Tibial artery (tissue), 4 donors: ENCODE measurements around the gene SNAPC4.

Source experiments
- DNase-seq, 2 donors: peaks; one replicate each; pipeline ENCODE4 v3.0.0-alpha.2; 2019
- H3K27ac ChIP-seq, 2 donors: fragments of 200-600 bp; sonication (generic) in 1 of 2; 1 replicate in 1 of 2; 2 replicates in 1 of 2; pipeline ENCODE4 v1.5.1; 2018 to 2019; ENCODE audit warnings: mild to moderate bottlenecking in 1 of 2
- H3K27me3 ChIP-seq, 2 donors: fragments of 200-600 bp; sonication (generic) in 1 of 2; one replicate each; pipeline versions ENCODE4 v1.5.1 to v1.6.0; 2016 to 2019
- H3K36me3 ChIP-seq, 3 donors: fragments of 200-600 bp; sonication (generic) in 2 of 3; one replicate each; pipeline ENCODE4 v1.5.1; 2016 to 2019; ENCODE audit warnings: mild to moderate bottlenecking in 2 of 3
- H3K4me1 ChIP-seq, 4 donors: fragments of 200-600 bp; sonication (generic) in 2 of 4; 1 replicate in 3 of 4; 2 replicates in 1 of 4; pipeline ENCODE4 v1.5.1; 2016 to 2019
- H3K4me3 ChIP-seq, 2 donors: fragments of 200-600 bp; sonication (generic) in 1 of 2; 1 replicate in 1 of 2; 2 replicates in 1 of 2; pipeline ENCODE4 v1.5.1; 2018 to 2019; ENCODE audit warnings: mild to moderate bottlenecking in 2 of 2
- H3K9me3 ChIP-seq, 3 donors: fragments of 200-600 bp; sonication (generic) in 1 of 3; one replicate each; pipeline ENCODE4 v1.5.1; 2016 to 2019
- intact Hi-C: fragments of 100-400 bp; cut with DNase I; formaldehyde crosslinking; loops from one replicate; pipeline ENCODE4 v1.15.0; 2023; ENCODE audit warnings: low total_unique reads
- TF ChIP-seq, protein P1 (sequence below), 2 experiments: fragments of 200-600 bp in 1 of 2; fragments of 450-650 bp in 1 of 2; IDR thresholded peaks; one replicate each; pipeline ENCODE4 v1.5.1; 2017 to 2019; ENCODE audit warnings: antibody characterized with exemption in 2 of 2, mild to moderate bottlenecking in 1 of 2, moderate library complexity in 1 of 2

SNAPC4 gene

DNA sequence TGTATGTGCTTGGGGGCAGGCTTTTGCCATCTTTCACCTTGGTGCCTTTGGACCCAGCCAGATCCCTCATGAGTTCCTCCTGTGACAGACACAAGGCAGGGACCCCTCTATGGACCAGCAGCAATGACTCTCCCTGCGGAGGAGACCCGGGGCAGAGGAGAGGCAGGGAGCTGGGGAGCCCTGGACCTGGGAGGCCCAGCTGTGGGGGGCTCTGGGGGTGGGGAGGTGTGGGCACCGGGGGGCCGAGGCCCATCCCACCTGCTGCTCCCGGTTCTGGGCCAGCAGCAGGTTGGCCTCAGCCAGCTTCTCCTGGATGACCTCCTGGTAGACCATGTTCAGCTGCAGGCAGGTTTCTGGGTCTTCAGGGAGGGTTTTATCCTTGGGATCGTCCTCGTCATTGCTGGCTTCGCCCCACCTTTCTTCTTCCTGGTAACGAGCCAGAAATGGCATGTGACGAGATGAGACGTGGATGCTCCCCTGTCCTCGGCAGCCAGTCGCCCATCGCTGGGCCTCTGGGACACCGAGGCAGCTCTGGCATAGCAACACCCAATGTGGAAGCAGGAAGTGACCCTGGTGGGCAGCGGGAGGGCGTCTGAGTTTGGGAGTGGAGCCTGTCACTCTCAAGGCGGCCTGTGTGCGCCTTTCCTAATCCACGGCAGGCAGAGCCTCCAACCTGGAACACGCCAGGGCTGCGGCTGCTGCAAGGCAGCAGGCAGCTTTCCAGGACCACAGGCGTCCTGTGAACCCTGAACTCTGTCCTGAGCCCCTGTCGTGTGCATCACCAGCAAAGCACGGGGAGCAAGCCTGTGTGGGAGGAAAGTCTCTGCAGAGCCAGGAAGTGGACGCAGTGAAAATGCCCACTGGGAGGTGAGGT is 4.4 kb downstream of the SNAPC4 start:
- peaks cover 37 to 72% (median 61%) of the 10 kb centered on the region in 3 donors for H3K36me3 ChIP-seq
- TF ChIP-seq, protein P1, sequence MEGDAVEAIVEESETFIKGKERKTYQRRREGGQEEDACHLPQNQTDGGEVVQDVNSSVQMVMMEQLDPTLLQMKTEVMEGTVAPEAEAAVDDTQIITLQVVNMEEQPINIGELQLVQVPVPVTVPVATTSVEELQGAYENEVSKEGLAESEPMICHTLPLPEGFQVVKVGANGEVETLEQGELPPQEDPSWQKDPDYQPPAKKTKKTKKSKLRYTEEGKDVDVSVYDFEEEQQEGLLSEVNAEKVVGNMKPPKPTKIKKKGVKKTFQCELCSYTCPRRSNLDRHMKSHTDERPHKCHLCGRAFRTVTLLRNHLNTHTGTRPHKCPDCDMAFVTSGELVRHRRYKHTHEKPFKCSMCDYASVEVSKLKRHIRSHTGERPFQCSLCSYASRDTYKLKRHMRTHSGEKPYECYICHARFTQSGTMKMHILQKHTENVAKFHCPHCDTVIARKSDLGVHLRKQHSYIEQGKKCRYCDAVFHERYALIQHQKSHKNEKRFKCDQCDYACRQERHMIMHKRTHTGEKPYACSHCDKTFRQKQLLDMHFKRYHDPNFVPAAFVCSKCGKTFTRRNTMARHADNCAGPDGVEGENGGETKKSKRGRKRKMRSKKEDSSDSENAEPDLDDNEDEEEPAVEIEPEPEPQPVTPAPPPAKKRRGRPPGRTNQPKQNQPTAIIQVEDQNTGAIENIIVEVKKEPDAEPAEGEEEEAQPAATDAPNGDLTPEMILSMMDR (IDR thresholded peaks at IDR 0.05) = no peak
- no peak overlapping the region for H3K27ac ChIP-seq
- peaks cover 0 to 24% (median 18%) of the 10 kb centered on the region in 4 donors for H3K4me1 ChIP-seq
- no peak overlapping the region for H3K4me3 ChIP-seq
- intact Hi-C loops = no loop called here
- no peaks in the 10 kb centered on the region for H3K9me3 ChIP-seq
- H3K27me3 ChIP-seq = no peaks in the 10 kb centered on the region
- no peak for DNase-seq

DNA sequence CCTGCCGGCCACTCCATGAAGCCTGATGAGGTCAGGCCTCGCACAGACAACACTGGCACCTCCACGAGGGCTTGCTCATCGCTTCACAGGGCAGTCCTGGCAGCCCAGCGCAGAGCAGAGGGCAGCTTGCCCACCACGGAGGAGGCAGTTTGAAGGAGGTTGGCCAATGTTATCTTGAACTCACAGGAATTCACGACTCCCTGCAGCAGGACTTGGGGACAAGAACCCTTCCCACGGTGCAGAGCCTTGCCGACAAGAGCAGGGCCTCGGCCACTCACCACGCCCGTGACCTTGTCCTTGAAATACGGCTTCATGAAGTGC is 5.0 kb downstream of the SNAPC4 start:
- no peak for DNase-seq
- no peak overlapping the region for H3K4me3 ChIP-seq
- TF ChIP-seq, protein P1 (IDR thresholded peaks at IDR 0.05) = no peak
- no peaks in the 10 kb centered on the region for H3K27me3 ChIP-seq
- peaks cover 37 to 74% (median 63%) of the 10 kb centered on the region in 3 donors for H3K36me3 ChIP-seq
- H3K9me3 ChIP-seq = no peaks in the 10 kb centered on the region
- intact Hi-C loops = no loop called here
- no peak overlapping the region for H3K27ac ChIP-seq
- peaks cover 0 to 20% (median 14%) of the 10 kb centered on the region in 4 donors for H3K4me1 ChIP-seq

GRCh38 chr9:136394312-136395019 is 5.5 kb downstream of the SNAPC4 start:
- H3K27ac ChIP-seq = no peak overlapping the region
- DNase-seq = no peak
- intact Hi-C loops = no loop called here
- no peaks in the 10 kb centered on the region for H3K27me3 ChIP-seq
- peaks cover 0 to 18% (median 13%) of the 10 kb centered on the region in 4 donors for H3K4me1 ChIP-seq
- H3K36me3 ChIP-seq = peaks cover 40 to 79% (median 69%) of the 10 kb centered on the region in 3 donors
- H3K4me3 ChIP-seq = no peak overlapping the region
- TF ChIP-seq, protein P1 (IDR thresholded peaks at IDR 0.05) = no peak
- no peaks in the 10 kb centered on the region for H3K9me3 ChIP-seq

DNA sequence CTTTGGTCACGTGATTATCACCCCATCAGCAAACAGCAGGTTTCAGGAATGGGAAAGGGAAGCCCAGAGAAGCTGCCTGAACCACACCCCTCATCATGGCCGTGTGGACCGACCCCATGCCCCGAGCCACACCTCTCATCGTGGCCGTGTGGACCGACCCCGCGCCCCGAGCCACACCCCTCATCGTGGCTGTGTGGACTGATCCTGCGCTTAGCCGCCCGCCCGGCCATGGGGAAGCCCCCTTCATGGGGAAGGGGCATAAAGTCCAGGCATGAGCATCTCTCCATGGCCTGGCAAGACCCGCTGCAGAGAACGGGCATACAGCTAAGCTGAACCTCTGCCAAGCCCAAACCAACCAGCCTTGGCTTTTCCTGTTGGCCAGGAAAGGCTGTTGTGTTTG is 6.4 kb downstream of the SNAPC4 start:
- Histone ChIP-seq H3K4me3 (no peak overlapping the region), H3K36me3 (peaks cover 43 to 89% (median 78%) of the 10 kb centered on the region in 3 donors), H3K27ac (no peak overlapping the region), H3K9me3 (no peaks in the 10 kb centered on the region), H3K4me1 (peaks cover 0 to 8% (median 3%) of the 10 kb centered on the region in 4 donors), H3K27me3 (no peaks in the 10 kb centered on the region)
- TF ChIP-seq, protein P1 (IDR thresholded peaks at IDR 0.05) = no peak
- DNase-seq = no peak
- intact Hi-C loops = no loop called here

- H3K27me3 ChIP-seq = no peaks in the 10 kb centered on the region
- H3K36me3 ChIP-seq = peaks cover 49 to 90% (median 85%) of the 10 kb centered on the region in 3 donors
- H3K9me3 ChIP-seq = no peaks in the 10 kb centered on the region
- no peak overlapping the region for H3K4me3 ChIP-seq
- no peak for DNase-seq
- intact Hi-C loops = no loop called here
- peaks cover 0 to 1% (median 0%) of the 10 kb centered on the region in 4 donors for H3K4me1 ChIP-seq
- TF ChIP-seq, protein P1 (IDR thresholded peaks at IDR 0.05) = no peak
- no peak overlapping the region for H3K27ac ChIP-seq
Observed at GRCh38 chr9:136392538-136393449, 7.2 kb downstream of the SNAPC4 start.
